Measurements from ENCODE around the gene TTC29.
"Not testable (repeated sequence)": the region's sequence is repeated elsewhere in the genome, so short reads cannot be mapped to it uniquely, and the experiment has no call there.

Gene TTC29

DNA sequence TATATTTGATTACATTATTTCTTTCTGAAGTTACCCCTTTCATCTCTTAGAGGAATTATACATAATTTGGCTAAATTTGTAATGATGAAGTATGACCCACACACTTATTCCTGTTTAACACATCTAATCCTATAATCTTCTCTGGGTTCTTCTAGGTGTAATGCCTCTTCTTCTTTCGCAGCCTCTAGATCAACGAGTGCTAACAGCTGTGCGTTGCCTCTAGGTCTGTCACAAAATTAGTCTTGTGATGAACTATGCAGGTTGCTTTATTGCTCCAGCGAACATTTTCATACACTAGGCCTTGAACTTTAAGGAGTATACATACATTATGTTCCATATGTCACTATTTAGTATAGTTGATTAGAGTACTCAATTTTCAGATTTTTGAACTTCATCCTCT is 89.9 kb downstream of the TTC29 start:
- no peak for DNase-seq

DNA sequence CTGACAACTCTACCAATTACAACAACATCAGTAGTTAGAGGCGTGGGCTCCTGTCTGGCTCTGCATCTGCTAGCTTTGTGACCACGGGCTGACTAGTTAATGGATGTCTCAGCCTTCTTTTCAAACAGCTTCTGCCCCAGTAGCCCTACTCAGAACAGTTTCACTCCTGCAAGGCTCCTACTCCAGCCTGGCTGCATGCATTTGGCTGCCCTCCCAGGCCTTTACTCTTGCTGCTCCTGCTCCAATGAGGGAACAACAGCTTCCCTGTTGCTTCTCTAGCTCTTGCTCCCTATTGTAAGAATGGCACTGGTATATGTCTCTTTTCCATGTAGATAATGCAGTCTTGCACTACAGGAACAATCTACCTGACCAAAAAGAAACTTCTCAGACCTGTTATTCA is 93.3 kb downstream of the TTC29 start:
- DNase-seq = no peak

DNA sequence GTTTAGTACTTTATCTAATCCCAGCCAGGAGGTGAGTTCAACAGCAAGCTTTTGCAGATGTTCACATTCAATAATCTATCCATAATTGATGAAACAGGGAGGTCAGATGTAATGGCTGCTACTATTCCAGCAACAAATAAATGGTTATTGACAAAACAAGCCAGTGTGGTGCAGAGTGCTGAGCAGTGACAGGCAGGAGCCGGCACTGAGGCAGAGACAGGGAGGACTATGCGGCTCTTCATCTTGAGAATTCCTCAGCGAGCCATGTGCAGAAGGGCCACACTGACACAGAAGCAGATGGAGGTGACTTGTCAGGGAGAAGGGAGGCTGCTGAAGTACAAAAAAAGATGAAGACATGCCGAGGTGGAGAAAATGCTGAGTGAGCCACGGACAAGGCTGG is 98.3 kb downstream of the TTC29 start:
- no peak for DNase-seq

DNA sequence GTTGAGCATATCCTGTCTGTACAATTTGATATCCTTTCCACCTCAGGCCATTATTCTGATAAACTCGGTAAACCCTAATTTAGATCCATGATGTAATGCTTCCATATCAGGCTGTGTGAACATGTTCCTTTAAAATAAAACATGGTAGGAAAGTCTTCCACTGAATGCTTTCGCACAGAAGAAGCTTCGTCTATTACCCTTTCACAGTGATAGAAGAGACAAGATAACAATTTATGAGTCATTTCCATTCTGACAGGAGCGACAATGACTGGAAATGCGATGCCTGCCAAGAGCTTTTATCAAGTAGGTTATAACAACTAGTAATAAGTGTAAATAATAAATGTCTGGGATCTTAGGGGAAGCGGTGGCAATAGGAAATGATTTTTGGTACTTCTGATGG is 98.8 kb downstream of the TTC29 start:
- DNase-seq = no peak

DNA sequence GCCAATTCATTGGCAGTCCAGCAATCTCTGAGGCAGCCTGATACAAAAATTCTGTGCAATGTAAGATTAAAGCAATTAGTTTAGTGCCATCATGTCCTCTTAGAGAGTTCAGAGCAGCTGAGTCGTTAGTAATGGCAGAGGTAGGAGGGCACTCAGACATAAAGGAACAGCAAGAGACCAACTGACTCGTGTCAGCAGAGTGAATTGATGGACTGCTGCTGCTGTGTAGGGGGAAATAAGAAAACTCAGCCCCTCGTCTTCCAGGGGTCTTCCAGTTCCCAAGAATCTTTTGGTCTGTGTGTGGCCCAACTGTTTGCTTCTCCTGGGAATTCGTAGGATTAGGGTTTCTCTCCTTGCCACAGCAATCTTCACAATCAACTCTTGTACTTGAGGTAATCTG is 100.9 kb downstream of the TTC29 start:
- DNase-seq = no peak

DNA sequence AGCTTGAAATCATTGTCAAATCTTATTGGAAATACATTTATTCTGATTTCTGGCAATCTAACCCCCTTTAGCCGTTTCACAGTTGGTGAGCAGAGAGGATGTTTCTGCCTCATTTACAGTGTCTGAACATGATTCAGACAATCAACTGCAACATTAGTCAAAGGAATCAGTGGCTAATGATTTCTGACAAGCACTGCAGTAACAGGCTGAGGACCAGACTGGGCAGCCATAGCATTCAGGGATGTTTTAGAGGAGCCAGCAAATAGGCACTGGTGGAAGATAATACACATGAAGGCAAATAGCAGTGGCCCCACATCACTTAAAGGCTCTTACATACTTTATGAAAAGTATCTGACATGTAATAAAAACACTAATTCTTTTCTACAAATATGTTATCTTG is 102.8 kb downstream of the TTC29 start:
- no peak for DNase-seq

DNA sequence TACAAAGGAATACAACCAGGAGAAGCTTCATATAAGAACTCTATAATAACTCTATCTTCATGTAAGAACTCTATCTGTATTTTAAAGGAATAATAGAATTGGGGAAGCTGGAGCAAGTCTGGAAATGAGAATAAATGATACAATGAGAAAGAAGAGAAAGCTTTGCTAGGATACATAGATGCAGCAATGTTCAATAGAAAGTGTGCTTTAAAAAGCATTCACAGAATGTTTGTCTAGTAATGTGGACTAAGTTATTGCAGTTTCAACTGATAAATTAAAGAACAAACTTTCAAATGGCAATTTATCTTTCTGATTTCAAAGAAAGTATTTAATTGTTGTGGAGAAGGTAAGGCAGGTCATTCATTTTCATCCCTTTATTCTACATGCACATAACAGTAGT is 104.9 kb downstream of the TTC29 start:
- no peak for DNase-seq

DNA sequence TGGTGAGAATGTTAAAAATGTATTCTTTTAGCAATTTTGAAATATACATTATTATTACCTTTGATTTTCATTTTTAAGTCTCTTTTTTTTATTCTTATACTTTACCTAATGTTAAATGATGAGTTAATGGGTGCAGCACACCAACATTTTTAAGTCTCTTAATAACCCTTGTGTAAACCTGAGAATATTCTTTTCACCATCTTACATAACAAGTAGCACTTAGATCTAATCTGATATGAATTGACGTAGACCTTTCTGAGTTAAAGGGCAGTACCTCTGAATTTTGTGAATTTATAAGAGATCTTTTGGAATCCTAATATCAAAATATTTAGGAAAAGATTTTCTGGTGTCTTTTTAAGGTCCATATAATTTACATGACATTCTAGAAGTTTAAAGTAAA is 110.6 kb downstream of the TTC29 start:
- DNase-seq = no peak

DNA sequence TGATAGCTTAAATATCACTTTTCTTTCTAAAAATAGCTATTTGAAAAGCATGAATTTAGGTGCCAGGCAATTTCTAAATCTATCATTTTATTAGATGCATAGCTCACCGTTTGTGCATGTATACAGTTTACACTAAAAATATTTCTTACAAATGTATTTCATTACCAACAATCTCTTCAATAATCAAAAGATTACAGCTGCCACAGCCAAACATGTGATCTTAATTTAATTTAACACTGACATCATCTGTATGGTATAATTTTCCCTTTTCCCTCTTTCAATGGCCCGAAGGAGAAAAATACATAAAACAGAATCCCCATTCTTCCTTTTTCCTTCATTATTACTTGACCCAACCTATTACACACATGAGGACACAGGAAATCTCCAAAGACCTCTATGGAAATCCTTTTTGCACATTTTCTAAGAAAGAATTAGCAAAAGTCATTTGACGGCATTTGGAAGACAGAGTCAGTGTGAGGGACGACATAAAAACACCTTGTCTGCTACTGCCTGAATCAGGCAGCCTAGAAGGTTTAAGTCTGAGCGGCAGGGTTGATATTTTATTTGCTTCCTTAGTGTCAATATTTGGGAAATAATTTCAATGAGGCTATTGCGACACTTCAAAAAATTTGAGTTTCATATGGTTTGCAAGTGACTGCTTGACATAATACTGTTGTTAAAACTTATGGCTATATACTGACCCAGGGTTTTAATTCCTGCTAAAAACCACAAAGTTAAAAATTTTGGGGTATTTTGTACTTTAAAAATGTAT is 111.2 kb downstream of the TTC29 start:
- no peak for DNase-seq

DNA sequence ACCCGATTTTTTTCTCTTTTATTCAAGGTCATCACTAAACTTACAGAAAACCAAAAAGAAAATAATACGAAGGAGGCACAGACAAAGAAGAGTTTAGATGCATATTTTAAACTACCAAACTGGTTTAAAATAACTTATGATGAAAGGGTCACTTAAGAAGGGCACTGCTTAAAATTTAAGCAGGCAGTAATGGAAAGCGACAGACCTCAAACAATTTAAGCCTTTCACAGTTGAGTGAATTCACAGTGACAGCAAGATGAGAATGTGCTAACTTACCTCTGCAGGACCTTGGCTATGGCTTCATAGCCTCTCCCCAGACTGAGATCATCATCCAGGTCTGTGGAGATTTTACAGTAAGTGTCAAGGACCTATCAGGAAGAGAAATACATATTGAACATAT is 112.1 kb downstream of the TTC29 start:
- no peak for DNase-seq

DNA sequence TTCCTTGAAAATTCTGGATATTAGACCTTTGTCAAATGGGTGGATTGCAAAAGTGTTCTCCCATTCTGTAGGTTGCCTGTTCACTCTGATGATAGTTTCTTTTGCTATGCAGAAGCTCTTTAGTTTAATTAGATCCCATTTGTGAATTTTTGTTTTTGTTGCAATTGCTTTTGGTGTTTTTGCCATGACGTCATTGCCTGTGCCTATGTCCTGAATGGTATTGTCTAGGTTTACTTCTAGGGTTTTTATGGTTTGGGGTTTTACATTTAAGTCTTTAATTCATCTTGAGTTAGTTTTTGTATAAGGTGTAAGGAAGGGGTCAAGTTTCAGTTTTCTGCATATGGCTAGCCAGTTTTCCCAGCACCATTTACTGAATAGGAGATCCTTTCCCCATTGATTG is 122.7 kb downstream of the TTC29 start:
- DNase-seq = not testable (repeated sequence)

DNA sequence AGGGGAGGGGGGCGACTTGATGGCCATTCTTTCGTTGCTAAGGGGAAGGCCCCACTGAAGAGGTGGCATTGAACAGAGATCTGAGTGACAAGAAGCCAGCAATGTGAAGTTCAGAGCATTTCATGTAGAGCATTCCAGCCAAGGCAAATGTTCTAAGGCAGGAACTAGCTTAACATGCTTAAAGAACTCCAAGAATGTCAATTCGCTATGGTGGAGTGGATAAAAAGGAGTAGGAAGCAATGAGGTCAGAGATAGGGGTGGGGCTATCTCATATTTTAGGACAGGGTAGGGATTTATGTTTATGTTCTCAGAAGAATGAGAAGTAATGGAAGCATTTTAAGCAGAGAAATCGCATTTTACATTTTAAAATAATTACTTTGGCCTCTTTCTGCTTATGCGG is 130.9 kb downstream of the TTC29 start:
- DNase-seq = no peak

DNA sequence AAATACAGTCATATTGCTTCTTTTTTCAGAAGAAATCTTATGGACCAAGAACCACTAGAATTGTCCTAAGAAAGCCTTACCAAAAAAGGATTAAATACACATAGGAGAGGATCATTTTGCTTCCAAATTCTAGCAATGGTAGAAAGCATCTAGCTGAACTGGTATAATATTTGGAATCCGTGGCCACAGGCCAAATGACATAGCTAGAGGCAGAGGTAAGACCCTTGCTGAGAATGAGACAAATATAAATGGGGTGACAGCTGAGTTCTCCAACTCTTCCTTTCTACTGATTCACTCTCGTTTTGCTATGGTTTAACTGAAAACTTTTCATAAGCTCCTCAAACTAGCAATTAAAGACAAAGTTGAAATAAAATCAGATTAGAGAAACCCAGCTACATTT is 150.0 kb downstream of the TTC29 start:
- DNase-seq = no peak

DNA sequence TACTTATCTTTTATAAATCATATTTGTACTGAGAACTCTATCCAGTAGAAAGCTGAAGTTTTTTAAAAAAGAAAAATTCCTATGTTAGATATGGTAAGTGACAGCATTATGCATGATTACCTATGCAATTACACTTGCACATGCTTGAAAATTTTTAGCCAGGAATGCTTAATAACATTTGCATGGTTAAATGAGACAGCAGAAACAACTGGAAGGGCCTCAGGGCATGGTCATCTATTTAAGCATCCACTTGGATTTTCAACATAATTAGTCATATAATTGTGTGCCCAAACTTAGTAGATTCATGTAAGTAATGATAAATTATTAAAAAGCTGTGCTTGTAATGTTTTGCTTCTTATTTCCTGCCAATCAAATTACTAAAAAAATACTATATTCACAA is 151.9 kb downstream of the TTC29 start:
- DNase-seq = no peak

DNA sequence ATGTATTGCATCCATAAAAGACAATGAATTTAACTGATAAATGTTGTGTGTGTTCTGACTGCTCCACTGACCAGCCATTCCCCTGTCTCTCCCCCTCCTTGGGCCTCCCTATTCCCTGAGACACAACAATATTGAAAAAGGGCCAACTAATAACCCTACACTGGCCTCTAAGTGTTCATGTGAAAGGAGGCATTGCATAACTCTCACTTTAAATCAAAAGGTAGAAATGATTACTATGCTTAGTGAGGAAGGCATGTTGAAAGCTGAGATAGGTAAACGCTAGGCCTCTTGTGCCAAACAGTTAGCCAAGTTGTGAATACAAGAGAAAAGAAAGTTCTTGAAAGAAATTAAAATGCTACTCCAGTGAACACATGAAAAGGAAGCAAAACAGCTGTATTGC is 154.2 kb downstream of the TTC29 start:
- no peak for DNase-seq

DNA sequence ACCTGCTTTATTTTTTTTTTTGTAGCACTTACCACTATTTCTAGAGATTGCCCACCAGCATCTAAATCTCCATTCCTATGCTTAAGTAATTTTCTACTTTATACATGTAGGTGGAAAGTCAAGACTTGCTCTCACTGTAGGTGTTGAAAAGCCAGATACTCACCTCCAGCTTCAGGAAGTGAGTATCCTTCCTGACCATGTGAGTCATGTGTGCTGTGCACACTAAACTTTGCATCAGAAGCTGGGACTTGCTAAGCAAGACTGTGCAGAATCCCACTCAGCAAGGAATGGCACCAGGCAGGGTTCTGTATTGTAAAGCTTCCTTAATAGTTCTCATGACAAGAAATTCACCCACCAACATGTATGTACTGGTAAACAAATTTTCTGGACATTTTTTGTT is 155.1 kb downstream of the TTC29 start:
- no peak for DNase-seq

DNA sequence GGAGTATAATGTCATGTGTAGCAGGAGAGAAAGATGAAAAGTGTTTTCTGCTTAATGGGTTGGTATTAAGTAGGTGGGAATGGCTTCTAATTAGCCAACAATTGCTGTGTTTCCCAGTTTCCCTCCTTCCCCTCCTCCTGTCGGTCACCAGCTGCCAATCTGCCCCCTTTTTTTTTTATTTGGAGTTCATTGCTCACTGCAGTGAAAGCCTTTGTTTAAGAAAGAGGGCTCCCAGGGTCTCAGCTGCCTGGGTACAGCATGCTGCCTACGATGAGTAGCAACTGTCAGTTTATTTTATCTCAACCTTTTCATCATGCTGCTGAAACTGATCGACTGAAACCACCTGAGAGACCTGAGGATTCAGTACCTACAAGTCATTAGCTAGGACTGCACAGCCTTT is 157.9 kb downstream of the TTC29 start:
- no peak for DNase-seq

DNA sequence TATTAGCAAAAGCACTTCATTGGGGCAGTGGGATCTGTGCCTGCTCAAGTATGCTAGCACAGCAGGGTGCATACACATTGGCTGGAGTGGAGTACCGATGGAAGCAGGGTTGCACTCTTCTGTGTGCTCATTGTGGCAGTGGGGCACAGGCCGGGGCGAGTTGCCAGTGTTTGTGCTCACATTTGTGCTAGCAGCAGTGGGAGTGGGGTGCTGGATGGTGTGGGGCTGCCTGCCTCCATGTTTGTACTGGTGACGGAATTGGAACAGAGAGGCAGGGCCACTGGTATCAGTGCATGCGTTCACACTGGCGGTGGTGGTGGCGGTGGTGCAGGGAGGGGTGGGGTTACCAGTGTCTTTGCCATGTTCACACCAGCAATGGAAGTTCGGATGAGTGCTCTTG is 169.0 kb downstream of the TTC29 start:
- DNase-seq = no peak

DNA sequence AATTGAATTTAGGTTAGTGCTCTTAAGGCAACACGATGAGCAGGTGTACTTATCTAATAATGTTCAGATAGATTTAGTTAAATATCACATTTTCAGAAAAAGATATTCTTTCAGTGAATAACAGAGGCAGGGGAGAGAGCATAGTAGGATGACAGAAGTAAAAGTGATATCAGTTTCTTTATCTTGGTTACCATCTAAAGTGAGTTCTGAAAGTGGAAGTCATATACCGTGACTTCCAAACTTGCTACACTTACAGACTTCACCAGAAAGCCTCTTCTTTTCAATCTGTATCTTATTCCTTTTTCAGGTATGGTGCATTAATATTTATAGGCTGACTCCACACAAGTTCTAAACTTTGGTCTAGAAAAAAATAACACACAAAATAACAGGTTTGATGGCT is 182.1 kb downstream of the TTC29 start:
- DNase-seq = no peak

DNA sequence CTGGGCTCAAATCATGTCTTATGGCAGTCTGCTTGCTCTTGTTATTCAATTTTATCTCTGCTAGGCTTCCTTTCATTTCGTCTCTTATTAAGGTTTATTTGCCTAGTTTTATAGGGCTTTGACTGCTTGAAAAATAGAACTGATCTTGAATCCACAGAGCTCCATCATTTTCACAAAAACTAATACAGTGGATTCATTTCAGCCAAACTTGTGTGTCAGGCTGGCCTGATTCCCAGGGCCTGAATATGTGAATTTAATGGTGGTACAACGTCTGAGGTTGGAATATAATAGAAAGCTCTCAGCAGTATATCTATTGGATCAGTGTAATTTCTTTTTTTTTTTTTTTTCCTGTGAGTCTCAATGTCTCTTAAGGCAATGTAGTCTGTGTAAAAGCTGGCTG is 183.6 kb downstream of the TTC29 start:
- DNase-seq = no peak

DNA sequence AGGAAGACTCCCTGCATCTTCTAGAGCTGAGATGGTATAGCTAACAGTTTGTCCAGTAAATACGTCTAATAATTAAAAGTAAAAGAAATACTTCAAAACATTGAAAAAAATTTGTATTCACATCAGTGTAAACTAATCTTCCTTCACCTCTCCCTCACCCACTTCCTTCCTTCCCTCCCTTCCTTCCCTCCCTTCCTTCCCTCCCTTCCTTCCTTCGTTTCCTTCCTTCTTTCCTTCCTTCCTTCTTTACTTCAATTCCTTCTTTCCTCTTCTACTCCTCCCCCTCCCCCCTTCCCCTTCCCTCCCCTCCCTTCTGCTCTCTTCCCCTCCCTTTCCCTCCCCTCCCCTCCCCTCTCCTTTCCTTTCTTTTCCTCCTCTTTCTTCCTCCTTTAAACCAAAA is 203.2 kb downstream of the TTC29 start:
- no peak for DNase-seq

DNA sequence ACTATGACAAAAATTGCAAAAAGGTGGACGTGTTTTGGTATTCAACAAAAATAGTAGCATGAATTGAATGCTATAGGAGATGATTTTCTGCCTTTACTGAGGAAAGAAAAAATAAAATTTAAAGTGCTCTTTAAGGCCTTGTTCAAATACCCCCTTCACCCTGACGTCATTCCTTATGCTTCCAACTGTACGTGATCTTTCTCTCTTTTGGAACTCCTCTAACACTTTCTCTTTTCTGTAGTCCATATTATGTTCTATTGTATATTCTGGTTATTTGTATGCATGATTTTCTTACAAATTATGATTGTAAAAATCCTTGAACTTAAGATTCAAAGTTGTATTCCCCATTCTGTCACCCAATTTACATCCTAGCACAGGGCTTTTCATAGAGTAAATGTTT is 206.5 kb downstream of the TTC29 start:
- no peak for DNase-seq

DNA sequence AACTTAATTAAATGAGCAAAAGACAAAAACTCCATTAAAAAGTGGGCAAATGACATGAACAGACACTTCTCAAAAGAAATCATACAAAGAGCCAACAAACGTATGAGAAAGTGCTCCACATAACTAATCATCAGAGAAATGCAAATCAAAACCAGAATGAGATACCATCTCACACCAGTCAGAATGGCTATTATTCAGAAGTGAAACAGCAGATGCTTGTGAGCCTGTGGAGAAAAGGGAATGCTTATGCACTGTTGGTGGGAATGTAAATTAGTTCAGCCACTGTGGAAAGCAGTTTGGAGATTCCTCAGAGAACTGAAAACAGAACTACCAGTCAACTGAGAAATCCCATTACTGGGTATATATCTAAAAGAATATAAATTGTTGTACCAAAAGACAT is 222.1 kb downstream of the TTC29 start:
- not testable (repeated sequence) for DNase-seq

DNA sequence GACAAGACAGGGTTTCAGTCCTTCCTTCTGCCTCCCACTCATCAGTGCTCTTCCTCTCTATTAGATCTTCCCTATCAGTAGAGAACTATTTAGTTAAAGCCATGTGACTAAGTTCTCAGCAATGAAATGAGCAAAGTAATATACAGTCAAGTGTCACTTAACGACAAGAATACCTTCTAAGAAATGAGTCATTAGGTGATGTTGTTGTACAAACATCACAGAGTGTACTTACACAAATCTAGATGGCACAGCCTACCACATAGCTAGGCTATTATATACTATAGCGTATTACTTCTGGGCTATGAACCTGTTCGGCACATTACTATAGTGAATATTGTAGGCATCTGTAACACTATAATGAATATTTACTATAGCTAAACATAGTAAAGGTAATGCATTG is 235.7 kb downstream of the TTC29 start:
- DNase-seq = no peak

DNA sequence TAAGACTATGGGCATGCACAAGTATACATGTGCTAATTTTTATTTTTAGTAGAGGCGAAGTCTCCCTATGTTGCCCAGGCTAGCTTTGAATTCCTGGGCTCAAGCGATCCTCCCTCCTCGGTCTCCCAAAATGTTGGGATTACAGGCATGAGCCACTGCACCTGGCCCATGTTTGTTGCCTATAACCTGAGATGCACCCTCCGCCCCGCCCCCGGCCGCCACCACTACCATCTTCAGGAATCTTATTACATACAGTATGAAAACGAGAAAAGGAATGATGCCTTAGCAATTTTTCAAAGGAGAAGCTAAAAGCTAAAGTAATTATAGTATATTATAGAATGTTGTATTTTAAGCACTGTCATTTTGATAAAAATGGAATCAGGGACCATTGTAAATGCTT is 245.8 kb downstream of the TTC29 start:
- no peak for DNase-seq
